Activated CD4-positive, alpha-beta memory T cell treated with anti-CD3 and anti-CD28 coated beads, Interleukin-2, amount 10 ng/mL, durations not matched to agents 7 days and 5 days (primary cell): ENCODE measurements around the gene ADCY5. TPM values are rescaled to one million over a fixed set of nuclear protein-coding genes. Genes with fewer than 3 reads are reported as not detected.

Experiments used
- CTCF ChIA-PET: fragments of 350-600 bp; sonication (Branson Sonifier 250); formaldehyde crosslinking; loops from one replicate; lab custom pipeline; 2021; ENCODE audit warnings: antibody characterized with exemption, inconsistent platforms; lab: Charles Lee
- POLR2A ChIA-PET: fragments of 350-600 bp; sonication (Branson Sonifier 250); formaldehyde crosslinking; loops from one replicate; lab custom pipeline; 2021; ENCODE audit warnings: antibody characterized with exemption; lab: Charles Lee
- DNase-seq: peaks from one replicate; pipeline ENCODE4 v3.0.0-alpha.2; 2020
- H3K27ac Mint-ChIP-seq: one replicate; pipeline ENCODE4 v1.8.0; 2021; ENCODE audit warnings: mild to moderate bottlenecking, mixed read lengths
- H3K27me3 Mint-ChIP-seq: one replicate; pipeline ENCODE4 v1.8.0; 2021; ENCODE audit warnings: mixed read lengths
- H3K36me3 Mint-ChIP-seq: one replicate; pipeline ENCODE4 v1.8.0; 2021; ENCODE audit warnings: low read depth, mixed read lengths
- H3K4me1 Mint-ChIP-seq: one replicate; pipeline ENCODE4 v1.8.0; 2021; ENCODE audit warnings: mixed read lengths
- H3K4me3 Mint-ChIP-seq: one replicate; pipeline ENCODE4 v1.8.0; 2021; ENCODE audit warnings: mild to moderate bottlenecking, mixed read lengths
- H3K9me3 Mint-ChIP-seq: one replicate; pipeline ENCODE4 v1.8.0; 2021; ENCODE audit warnings: mixed read lengths
- total RNA-seq, 2 experiments: library from RNA; stranded (reverse); gene quantifications; one replicate each; pipeline ENCODE4 v1.2.3, GENCODE V29; 2021

ADCY5 gene
- total RNA-seq, 2 experiments from 2014 or later: not detected

DNA sequence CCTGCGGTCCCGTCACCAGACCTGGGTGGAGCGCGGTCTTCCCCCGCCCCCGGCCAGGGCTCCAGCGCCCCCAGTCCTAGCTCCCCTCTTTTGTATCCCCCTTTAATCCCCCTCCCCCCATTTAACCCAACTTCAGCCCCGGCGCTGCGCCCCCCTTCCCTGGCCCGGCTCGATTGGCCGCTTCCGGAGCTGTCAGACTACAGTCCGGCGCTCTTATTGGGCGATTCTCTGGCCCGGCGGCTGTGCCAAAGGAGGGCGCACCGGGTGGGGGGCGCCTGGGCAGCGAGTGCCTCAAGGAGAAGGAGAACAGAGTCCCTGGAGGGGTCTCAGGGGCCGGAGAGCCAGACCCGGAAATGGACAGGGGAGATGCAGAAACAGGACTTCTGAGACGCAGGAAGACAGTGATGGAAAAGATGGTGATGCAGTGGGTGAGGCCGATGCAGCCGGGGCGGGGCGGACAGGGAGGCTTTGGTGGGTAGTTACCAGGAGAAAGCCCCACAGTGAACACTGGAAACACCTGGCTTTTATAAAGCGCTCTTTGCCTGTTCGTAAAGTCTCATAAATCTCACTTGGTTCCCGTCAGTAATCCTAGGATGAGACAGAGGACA is 1.2 kb upstream of the ADCY5 start:
- POLR2A ChIA-PET: no interaction called here
- Mint-ChIP-seq H3K27me3 (peaks cover 51% of the 10 kb centered on the region), H3K9me3 (no peaks in the 10 kb centered on the region), H3K27ac (no peak overlapping the region), H3K4me1 (peaks cover 9% of the 10 kb centered on the region), H3K4me3 (no peak overlapping the region), H3K36me3 (no peaks in the 10 kb centered on the region)
- no peak for DNase-seq
- CTCF ChIA-PET: interaction anchor here (0.6 kb wide), 1 partner anchor 627 kb away, joined by 4 read pairs; no protein-coding TSS in a partner anchor

DNA sequence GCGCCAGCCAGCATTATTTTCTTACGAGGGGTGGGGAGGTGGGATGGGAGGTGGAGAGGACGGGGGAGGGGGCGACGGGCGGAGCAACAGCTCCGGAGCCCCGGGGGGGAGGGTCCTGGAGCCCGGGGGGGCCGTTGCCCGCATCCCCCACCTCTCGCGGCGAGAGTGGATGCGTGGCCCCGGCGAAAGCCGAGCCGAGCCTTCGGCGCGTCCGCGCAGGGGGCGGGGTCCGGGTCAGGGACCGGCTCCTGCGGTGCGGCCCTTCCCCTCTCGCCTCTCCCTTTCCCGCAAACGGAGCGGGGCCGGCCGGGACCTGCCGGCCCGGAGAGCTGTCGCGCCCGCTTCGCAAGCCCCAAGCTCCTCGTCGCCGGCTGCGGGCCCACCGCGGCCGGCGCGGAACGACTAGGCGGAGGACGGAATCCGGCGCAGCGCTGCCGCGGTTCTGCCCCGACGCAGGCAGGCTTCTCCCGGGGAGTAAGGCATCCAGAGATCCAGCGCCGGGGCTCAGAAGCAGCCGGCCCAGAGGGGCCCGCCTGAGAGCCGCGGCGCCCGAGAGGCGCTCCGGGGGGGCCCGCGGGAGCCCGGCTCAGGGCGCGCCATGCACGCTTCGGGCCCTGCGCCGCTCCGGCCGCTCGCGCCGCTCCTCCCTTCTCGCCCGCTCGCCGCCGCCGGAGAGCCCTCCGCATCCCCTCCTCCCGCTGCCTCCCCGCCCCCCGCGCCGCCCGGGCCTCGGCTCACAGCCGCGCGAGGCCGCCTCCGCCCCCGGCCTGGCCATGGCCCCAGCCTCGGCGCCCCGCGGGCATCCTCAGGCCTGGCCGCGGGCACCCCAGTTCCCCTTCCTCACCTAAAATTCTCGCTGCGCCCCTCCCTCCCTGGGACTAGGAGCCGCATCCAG is 459 bp upstream of the ADCY5 start:
- H3K4me3 Mint-ChIP-seq: no peak overlapping the region
- POLR2A ChIA-PET: no interaction called here
- CTCF ChIA-PET: interaction anchor here (1.0 to 4.6 kb wide), 4 partner anchors 102 to 119 kb away, joined by 3 to 27 read pairs (median 3); no protein-coding TSS in a partner anchor
- peaks cover 9% of the 10 kb centered on the region for H3K4me1 Mint-ChIP-seq
- no peak overlapping the region for H3K27ac Mint-ChIP-seq
- DNase-seq: no peak
- H3K27me3 Mint-ChIP-seq: peaks cover 53% of the 10 kb centered on the region
- no peaks in the 10 kb centered on the region for H3K9me3 Mint-ChIP-seq
- H3K36me3 Mint-ChIP-seq: no peaks in the 10 kb centered on the region

DNA sequence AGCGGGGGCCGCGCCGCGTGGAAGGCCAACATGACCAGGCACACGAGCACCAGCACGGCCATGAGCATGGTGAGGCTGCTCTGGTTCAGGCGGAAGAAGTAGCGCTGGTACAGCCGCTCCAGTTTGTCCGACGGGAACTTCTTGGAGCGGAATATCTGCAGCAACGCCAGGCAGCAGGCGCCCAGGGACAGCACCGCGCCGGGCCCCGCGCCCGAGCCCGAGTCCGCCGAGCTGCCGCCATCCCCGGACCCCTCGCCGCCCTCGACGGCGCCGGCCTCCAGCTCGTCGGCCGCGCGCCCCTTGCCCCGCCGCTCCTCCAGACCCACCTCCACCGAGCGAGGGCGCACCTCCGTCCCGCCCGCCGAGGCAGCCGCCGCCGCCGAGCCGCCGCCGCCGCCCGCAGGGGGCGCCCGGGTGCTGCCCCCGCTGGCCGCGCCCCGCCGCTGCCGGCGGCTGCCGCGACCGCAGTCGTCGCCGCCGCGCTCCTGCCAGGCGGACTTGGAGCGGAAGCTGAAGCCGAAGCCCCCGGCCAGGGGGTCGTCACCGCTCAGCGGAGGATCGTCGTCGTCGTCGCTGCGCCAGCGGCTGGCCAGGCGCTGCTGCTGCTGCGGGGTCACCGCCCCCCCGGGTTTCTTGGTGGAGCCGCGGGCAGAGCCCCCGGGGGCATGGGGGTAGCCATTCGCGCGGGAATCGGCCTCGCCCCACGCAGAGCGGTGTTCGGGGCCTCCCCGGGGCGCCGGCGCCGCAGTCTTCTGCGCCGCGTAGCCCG is 957 bp downstream of the ADCY5 start:
- CTCF ChIA-PET: interaction anchor here (1.0 to 4.6 kb wide), 4 partner anchors 104 to 118 kb away, joined by 3 to 27 read pairs (median 3); no protein-coding TSS in a partner anchor
- Mint-ChIP-seq H3K4me3 (no peak overlapping the region), H3K4me1 (peaks cover 9% of the 10 kb centered on the region), H3K36me3 (no peaks in the 10 kb centered on the region), H3K27ac (no peak overlapping the region), H3K27me3 (peaks cover 58% of the 10 kb centered on the region), H3K9me3 (no peaks in the 10 kb centered on the region)
- POLR2A ChIA-PET: no interaction called here
- peak; percentile 44 for DNase-seq

DNA sequence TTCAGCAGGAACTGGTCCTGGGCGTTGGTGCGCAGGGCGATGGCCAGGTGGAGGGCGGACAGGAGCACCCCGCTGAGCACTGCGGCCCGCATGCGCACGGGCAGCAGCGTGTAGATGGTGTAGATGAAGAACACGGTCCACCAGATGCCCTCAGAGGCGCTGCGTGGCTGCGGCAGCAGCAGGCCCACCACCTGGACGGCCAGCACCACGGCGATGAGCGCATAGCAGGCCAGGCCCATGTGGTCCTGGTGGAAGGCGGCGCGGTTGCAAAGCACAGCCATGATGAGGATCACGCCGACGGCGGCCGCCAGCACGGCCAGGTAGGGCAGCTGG is 1.5 kb downstream of the ADCY5 start:
- ChIA-PET POLR2A (no interaction called here), CTCF (interaction anchor here (1.5 to 4.6 kb wide), 2 partner anchors 12 to 113 kb away, joined by 3 to 27 read pairs; no protein-coding TSS in a partner anchor)
- peaks cover 9% of the 10 kb centered on the region for H3K4me1 Mint-ChIP-seq

DNA sequence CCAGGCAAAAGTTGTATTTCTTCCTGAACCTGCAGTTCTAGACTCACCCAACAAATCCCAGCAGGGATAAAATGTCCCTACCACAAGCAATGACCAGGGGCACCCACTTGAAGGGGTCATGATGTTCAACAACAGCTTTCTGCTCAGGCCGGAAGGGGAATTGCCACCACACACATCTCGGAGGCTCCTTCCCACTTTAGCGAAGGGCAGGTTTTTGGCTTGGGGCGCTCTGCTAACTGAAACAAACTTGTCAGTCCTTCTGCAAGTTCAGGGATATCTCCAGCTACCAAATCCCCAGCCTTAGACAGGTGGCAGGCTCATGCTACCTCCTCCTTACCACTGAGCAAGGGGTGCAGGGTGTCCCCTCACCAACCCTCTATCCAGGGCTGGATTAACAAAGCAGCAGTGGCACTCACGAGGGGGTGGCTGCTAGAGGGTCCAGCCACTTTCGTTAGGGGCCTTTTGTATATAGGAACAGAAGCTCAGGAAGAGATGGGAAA is 2.2 kb downstream of the ADCY5 start:
- Mint-ChIP-seq H3K4me3 (peak overlapping the region; percentile 16), H3K27me3 (peaks cover 56% of the 10 kb centered on the region), H3K9me3 (no peaks in the 10 kb centered on the region), H3K36me3 (no peaks in the 10 kb centered on the region), H3K4me1 (peaks cover 9% of the 10 kb centered on the region), H3K27ac (no peak overlapping the region)
- ChIA-PET CTCF (interaction anchor here (1.5 to 4.6 kb wide), 2 partner anchors 11 to 113 kb away, joined by 3 to 27 read pairs; no protein-coding TSS in a partner anchor), POLR2A (no interaction called here)
- no peak for DNase-seq

More for the DNA sequence above, 1.5 kb downstream of the ADCY5 start:
- Mint-ChIP-seq H3K27me3 (peaks cover 58% of the 10 kb centered on the region), H3K36me3 (no peaks in the 10 kb centered on the region), H3K4me3 (no peak overlapping the region), H3K27ac (no peak overlapping the region), H3K9me3 (no peaks in the 10 kb centered on the region)
- no peak for DNase-seq

DNA sequence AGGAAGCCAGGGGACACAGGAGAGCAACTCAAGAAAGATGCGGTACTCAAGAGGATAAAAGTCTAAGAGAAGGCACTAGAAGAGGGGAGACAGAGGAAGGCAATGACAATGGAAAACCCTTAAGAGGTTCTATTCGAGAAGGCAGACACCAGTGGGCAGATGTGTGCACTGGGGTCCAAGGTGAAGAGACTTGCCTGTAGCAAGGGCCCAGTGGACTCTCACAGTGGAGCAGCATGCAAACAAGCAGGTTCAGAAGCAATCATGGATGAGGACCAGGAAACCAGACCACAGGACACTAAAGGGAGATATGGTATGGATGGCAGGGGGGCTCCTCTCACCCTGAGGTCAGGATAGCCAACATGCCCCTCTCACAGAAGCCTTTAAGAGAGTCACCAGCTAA is 2.7 kb downstream of the ADCY5 start:
- CTCF ChIA-PET: interaction anchor here (1.5 to 4.6 kb wide), 2 partner anchors 11 to 114 kb away, joined by 3 to 27 read pairs; no protein-coding TSS in a partner anchor
- H3K4me1 Mint-ChIP-seq: peaks cover 9% of the 10 kb centered on the region
- DNase-seq: no peak

DNA sequence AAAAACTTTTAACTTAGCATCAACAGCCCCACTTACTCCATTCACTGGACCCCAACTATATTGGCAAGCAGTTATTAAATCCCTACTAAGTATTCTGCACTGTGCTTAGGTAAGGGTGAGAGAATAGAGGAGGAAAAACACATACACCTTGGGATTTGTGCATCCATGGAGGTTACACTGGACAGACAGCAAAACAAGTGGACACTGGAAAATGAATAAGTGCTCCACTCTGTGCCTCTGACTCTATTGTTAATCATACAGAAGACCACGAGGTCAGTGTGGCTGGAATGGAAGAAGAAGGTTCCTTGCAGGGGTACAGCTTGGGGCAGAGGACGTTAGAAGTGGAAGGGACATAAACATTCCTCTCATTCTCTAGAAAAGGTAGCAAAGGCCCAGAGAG is 3.2 kb downstream of the ADCY5 start:
- Mint-ChIP-seq H3K27ac (no peak overlapping the region), H3K36me3 (no peaks in the 10 kb centered on the region), H3K4me1 (peaks cover 9% of the 10 kb centered on the region), H3K27me3 (peaks cover 48% of the 10 kb centered on the region), H3K4me3 (no peak overlapping the region), H3K9me3 (no peaks in the 10 kb centered on the region)
- ChIA-PET CTCF (interaction anchor here (4.6 kb wide), 1 partner anchor 114 kb away, joined by 27 read pairs; no protein-coding TSS in a partner anchor), POLR2A (interaction anchor here (1.0 kb wide), 1 partner anchor 138 kb away, joined by 3 read pairs; no protein-coding TSS in a partner anchor)
- DNase-seq: no peak

More for the DNA sequence above, 2.7 kb downstream of the ADCY5 start:
- Mint-ChIP-seq H3K4me3 (no peak overlapping the region), H3K36me3 (no peaks in the 10 kb centered on the region), H3K27me3 (peaks cover 52% of the 10 kb centered on the region), H3K27ac (no peak overlapping the region), H3K9me3 (no peaks in the 10 kb centered on the region)
- POLR2A ChIA-PET: no interaction called here

DNA sequence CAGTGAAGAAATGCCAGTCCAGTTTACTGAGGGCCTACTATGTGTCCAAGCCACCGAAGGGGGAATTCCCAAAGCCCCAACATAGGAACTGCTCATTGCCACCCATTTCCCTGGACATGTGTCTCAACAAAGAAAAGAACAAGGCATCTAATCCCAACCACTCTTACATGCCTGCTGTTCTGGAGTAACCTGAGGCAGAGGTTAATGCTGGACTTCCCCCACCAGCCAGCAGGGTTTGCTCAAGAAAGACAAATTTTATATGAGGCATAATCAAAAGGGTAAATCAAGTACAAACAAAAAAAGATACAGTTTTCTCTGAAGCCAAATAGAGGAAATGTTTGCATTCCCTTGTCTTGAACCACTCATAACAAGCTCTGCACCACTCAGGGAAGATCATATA is 4.1 kb downstream of the ADCY5 start:
- no peak overlapping the region for H3K27ac Mint-ChIP-seq
- peaks cover 40% of the 10 kb centered on the region for H3K27me3 Mint-ChIP-seq
- H3K4me3 Mint-ChIP-seq: no peak overlapping the region
- POLR2A ChIA-PET: no interaction called here
- peaks cover 4% of the 10 kb centered on the region for H3K4me1 Mint-ChIP-seq
- no peaks in the 10 kb centered on the region for H3K9me3 Mint-ChIP-seq
- no peaks in the 10 kb centered on the region for H3K36me3 Mint-ChIP-seq
- no peak for DNase-seq
- CTCF ChIA-PET: interaction anchor here (4.6 kb wide), 1 partner anchor 115 kb away, joined by 27 read pairs; no protein-coding TSS in a partner anchor

DNA sequence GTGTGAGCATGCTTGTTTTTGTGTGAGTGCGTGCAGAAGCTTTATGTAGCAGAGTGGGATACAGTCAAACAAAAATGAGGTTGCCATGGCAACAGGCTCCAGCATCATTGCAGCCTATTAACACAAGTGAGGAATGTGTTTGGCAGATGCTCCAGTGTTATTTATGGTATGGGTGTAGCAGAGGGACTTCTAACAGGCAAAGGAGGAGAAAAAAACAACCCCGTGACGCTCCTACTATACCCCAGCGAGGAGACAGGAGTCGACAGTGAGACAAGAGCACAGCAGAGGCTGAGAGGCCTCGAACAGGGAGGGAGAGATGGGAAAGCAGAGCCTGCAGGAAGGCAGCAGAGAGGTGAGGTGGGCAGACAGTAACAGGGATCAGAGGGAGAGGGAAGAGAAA is 4.9 kb downstream of the ADCY5 start:
- Mint-ChIP-seq H3K36me3 (no peaks in the 10 kb centered on the region), H3K9me3 (no peaks in the 10 kb centered on the region), H3K4me3 (no peak overlapping the region), H3K27ac (no peak overlapping the region), H3K27me3 (peaks cover 40% of the 10 kb centered on the region), H3K4me1 (peaks cover 4% of the 10 kb centered on the region)
- POLR2A ChIA-PET: no interaction called here
- DNase-seq: no peak
- CTCF ChIA-PET: no interaction called here

DNA sequence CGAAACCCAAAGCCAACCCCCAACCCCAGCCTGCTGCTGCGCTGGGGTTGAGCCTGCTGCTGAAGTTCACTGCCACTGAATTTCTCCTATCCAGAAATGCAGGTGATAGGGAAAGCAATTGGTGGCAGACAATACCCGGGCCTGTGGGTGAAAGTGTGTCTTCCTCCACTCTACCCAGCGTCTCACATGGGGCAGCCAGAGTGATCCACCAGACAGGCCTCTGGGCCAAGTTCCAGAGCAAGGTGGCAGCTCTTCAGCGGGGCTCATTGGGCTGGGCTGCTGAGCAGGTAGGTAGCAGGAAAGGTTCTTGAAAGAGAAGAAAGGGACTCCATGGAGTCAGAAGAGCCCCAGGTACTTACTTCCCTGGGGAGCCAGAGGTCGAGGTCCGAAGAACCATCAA is 6.0 kb downstream of the ADCY5 start:
- Mint-ChIP-seq H3K27me3 (peaks cover 42% of the 10 kb centered on the region), H3K9me3 (no peaks in the 10 kb centered on the region), H3K4me1 (peaks cover 3% of the 10 kb centered on the region), H3K4me3 (no peak overlapping the region), H3K27ac (no peak overlapping the region), H3K36me3 (no peaks in the 10 kb centered on the region)
- ChIA-PET CTCF (no interaction called here), POLR2A (no interaction called here)
- no peak for DNase-seq

DNA sequence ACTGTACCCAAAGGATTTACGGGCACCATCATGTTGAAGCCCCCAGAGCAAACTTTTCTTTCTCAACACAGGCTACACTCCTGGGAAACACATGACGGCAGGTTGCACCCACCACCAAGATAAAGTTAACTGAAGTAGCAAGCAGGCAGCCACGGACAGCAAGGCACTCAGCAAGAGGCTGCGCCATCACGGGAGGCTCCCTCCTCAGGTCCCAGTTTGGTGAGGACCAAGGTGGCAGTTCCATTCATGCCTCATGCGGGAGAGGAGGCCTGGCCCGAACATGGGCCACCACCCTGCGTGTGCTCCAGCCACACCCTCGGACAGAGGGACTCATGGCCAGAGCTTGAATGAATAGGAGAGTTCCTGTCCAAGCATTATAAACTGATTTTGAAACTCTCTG is 6.8 kb downstream of the ADCY5 start:
- ChIA-PET CTCF (no interaction called here), POLR2A (no interaction called here)
- DNase-seq: no peak
- Mint-ChIP-seq H3K4me1 (peaks cover 3% of the 10 kb centered on the region), H3K36me3 (no peaks in the 10 kb centered on the region), H3K4me3 (no peak overlapping the region), H3K9me3 (no peaks in the 10 kb centered on the region), H3K27me3 (peaks cover 44% of the 10 kb centered on the region), H3K27ac (no peak overlapping the region)

DNA sequence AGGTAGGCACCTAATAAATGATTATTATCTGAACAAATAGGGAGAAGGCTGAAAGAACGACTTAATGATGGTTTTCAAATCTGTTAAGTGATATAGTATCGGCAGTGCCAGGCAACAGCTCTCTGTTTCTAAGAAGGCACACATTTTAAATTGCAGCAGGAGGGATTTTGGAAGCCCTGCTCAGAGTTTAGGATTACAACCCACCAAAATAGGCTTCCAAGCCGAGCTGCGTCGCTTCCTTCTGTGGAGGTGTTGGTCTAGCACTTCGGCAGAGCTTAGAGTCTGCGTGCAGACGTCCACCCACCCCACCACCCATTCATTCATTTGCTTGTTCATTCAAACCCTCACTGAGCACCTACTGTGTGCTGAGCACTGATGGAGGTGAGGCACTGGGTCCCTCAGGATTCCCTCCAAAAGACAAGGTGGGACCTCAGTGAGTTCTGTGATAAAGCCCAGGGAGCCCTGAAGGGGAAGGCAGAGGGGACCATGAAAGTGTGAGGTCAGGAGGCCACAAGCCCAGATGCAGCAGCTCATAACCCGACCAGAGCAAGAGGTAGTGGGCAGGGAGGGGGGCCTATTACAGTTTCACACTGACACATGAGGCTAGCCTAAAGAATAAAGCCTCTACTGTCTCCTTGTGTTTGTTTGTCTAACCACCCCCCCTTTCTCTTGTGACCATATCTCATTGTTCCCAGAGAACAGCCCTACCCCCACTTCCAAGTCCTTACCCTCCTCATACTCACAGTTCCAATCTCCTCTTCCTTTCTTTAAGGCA is 8.9 kb downstream of the ADCY5 start:
- Mint-ChIP-seq H3K4me3 (no peak overlapping the region), H3K27me3 (peaks cover 25% of the 10 kb centered on the region), H3K9me3 (no peaks in the 10 kb centered on the region), H3K4me1 (no peaks in the 10 kb centered on the region), H3K27ac (no peak overlapping the region), H3K36me3 (no peaks in the 10 kb centered on the region)
- ChIA-PET CTCF (no interaction called here), POLR2A (no interaction called here)
- DNase-seq: no peak
